ENCODE data around the gene IRX1.
A peak's percentile ranks its signal among the peaks of the same experiment; 100 is the strongest.

Gene IRX1

DNA sequence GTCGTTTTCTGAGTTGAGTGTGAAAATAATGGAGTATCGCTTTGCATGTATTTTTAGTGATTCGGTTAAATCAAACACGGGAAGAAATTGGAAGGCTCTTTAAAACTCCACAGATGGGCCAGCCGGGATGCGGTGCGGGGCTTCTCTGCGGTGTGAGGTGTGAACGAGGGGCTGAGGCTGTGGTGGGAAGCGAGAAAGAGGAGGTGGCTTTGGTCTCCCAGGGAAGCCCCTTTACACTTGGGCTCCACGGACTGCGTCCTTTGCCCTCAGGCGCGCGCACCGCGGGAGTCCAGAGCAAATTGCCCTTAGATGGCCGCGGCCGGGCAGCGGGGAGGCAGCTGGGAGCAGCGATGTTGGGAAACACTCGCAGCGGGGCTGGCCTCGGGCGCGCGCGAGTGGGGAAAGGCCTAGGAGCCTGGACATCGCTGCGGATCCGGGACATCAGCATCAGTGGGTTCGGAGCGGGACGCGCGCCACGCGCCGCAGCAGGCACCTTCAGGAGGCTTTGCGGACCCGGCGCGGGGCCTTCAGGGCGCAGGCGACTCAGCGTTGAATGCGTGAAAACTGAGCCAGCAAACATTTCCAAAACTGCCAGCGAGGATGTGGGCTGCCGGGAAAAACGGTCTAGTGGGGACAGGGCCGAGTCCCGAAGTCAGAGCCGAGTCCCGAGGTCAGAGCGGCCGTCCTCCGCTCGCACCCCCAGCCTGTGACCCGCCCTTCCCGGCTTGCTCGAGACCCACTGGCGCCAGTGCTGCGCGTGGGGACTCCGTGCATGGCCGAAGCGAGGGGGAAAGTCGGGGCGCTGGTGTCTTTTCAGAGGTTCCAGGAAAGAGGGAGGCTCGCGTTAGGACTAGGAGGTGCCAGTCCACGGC, 6.5 kb downstream of the IRX1 start:
- no peak overlapping the region for H3K9ac ChIP-seq (ENCODE audit: low read depth, low read length)
- WGBS = 3% methylated on average over 71 of the region's 73 CpGs

DNA sequence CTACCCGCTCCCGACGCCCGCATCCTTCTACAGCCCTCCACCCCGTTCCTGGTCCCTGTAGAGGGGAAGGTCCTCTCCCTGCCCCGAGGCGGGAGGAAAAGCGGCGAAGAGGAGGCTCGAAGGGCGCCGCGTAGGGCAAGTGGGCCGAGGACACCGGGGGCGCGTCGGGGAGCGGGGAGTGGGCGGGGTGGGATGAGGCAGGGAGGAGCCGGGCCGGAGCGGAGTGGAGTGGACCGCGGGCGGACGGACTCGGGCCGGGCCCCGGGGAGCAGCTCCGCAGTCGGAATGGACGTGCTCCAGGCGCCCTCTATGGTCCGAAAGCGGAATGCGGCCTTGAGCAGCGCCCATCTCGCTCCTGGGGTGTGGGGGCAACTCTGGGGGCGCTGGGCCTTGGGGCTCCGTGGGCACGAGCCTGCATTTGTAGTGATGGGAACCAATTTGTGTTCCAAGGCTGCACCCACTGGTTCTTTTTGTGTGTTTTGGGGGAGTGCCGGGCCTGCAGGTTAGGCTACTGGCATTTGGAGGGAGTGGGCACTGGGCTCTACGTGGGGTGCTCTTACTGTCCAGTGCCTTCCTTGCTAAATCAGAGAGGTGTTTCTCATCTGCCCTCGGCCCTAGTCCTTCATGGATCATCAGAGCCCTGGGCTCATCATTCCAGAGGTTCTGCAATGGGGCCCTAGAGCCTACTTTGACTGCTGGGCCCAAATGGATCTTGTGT, 7.3 kb downstream of the IRX1 start:
- Histone ChIP-seq H3K27ac (ENCODE audit: low read depth, low read length) (no peak overlapping the region), H3K9me3 (ENCODE audit: insufficient read depth, low read depth, low read length) (no peaks in the 10 kb centered on the region), H3K36me3 (ENCODE audit: insufficient read depth, low read length) (no peaks in the 10 kb centered on the region), H3K4me1 (ENCODE audit: insufficient read depth, low read length) (peaks cover 17% of the 10 kb centered on the region), H3K9ac (ENCODE audit: low read depth, low read length) (no peak overlapping the region), H3K27me3 (ENCODE audit: insufficient read depth, low read length) (peaks cover 100% of the 10 kb centered on the region), H3K4me3 (ENCODE audit: low read length) (peak overlapping the region; percentile 47)
- WGBS = 9% methylated on average over 41 of the region's 45 CpGs

More for the DNA sequence above, 6.5 kb downstream of the IRX1 start:
- H3K4me1 ChIP-seq (ENCODE audit: insufficient read depth, low read length) = peaks cover 19% of the 10 kb centered on the region
- no peaks in the 10 kb centered on the region for H3K36me3 ChIP-seq (ENCODE audit: insufficient read depth, low read length)
- no peak overlapping the region for H3K27ac ChIP-seq (ENCODE audit: low read depth, low read length)
- H3K27me3 ChIP-seq (ENCODE audit: insufficient read depth, low read length) = peaks cover 100% of the 10 kb centered on the region
- H3K9me3 ChIP-seq (ENCODE audit: insufficient read depth, low read depth, low read length) = no peaks in the 10 kb centered on the region
- peak overlapping the region; percentile 47 for H3K4me3 ChIP-seq (ENCODE audit: low read length)

DNA sequence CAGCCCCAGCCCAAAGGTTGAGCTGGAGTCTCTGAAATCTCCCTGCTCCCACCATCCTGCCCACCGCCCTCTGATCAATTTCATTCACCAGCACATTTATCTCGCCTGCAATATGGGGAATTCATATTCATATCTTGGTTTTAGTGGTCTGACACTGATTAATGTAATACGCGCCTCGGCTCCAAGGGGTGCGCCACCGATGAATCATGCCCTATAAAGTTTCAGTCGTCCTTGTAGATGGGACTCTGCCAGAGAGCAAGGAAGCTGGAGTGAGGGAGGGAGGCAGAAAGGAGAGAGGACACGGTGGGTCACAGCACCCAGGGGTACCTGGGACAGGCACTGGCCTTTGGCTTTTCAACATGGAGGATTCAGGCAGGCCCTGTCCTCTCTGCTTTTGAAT, 8.9 kb downstream of the IRX1 start:
- no peaks in the 10 kb centered on the region; the same call in 1 of the 2 replicates for H3K36me3 ChIP-seq (ENCODE audit: insufficient read depth, low read length)
- peaks cover 87% of the 10 kb centered on the region for H3K27me3 ChIP-seq (ENCODE audit: insufficient read depth, low read length)
- no peak overlapping the region for H3K4me3 ChIP-seq (ENCODE audit: low read length)
- no peak overlapping the region for H3K27ac ChIP-seq (ENCODE audit: low read depth, low read length)
- no peak overlapping the region for H3K9ac ChIP-seq (ENCODE audit: low read depth, low read length)
- WGBS = 90% methylated on average over 8 of the region's 9 CpGs
- H3K4me1 ChIP-seq (ENCODE audit: insufficient read depth, low read length) = peaks cover 4% of the 10 kb centered on the region; the same call in 1 of the 2 replicates
- H3K9me3 ChIP-seq (ENCODE audit: insufficient read depth, low read depth, low read length) = no peaks in the 10 kb centered on the region

DNA sequence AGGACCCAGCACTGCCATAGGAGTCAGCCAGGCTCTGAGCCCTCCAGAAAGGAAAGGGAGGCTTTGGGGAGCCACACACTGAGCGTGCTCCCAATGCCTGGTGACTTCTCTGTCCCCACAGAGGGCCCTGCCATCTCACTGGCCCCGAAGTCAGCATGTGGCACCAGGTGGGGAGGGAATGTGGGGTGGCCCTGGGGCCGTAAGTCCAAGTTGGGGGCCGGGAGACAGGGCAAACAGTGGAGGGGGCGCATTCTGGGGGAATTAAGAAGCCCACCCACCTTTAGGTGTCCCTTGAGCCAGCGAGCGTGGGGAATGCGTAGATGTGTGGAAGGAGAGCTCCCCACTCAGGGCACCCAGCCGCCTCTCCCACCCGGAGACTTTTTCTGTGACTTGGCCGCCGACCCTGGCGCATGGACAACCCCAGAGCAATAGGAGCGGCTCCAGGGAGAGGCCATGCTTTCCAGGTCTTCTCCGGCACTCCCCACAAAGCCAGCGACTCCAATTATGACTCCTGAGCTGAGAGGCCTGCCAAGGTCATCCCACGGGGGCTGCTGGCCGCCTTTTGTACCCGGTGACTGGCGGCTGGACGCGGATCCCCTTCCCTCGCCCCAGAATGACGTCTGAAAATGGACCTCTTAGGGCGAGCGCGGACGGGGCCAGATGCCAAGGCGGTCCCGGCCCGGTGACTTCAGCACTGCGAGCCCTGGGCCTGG, 9.8 kb downstream of the IRX1 start:
- peaks cover 78% of the 10 kb centered on the region for H3K27me3 ChIP-seq (ENCODE audit: insufficient read depth, low read length)

DNA sequence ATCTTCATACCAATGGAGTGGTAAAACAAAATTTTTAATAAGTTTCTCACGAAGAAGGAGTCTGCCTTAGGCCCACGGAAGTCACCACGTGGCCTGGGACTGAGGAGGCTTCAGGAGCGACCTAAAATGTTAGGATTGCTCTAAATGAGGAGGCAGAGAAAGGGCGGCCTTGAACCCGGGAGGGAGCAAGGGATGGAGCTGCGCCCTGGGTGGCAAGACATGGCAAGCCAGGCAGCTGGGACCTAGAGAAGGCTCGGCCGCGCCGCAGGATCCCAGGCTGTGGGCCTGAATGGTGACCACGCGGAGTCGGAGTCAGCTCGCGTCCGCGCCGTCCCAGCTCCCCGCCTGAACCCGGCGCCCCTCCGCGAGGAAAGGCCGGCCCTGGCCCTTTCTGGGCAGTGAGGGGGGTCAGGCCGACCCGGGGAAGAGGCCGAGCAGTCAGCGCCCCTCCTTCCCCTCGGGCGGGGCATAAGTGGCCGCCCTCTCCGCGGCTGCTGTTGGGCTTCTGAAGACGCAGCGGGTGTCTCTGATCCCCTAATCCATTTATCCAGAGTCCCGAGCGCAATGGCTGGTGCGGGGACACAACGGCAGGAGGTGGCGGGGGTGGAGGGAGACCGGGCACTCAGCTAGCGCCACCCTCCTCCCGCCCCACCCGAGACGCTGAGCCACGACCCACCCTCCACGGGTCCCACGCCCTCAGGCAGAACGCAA, 10.6 kb downstream of the IRX1 start:
- H3K36me3 ChIP-seq (ENCODE audit: insufficient read depth, low read length) = no peaks in the 10 kb centered on the region; the same call in 1 of the 2 replicates
- no peak overlapping the region; the same call in 1 of the 2 replicates for H3K9ac ChIP-seq (ENCODE audit: low read depth, low read length)
- no peaks in the 10 kb centered on the region for H3K9me3 ChIP-seq (ENCODE audit: insufficient read depth, low read depth, low read length)
- peak overlapping the region; percentile 58 for H3K4me3 ChIP-seq (ENCODE audit: low read length)
- H3K4me1 ChIP-seq (ENCODE audit: insufficient read depth, low read length) = peaks cover 1% of the 10 kb centered on the region; the same call in 1 of the 2 replicates
- WGBS = 18% methylated on average over 50 of the region's 50 CpGs
- H3K27me3 ChIP-seq (ENCODE audit: insufficient read depth, low read length) = peaks cover 70% of the 10 kb centered on the region
- H3K27ac ChIP-seq (ENCODE audit: low read depth, low read length) = no peak overlapping the region

More for the DNA sequence above, 9.8 kb downstream of the IRX1 start:
- peak overlapping the region; percentile 58; the same call in 1 of the 2 replicates for H3K4me3 ChIP-seq (ENCODE audit: low read length)
- WGBS = 90% methylated on average over 32 of the region's 32 CpGs
- H3K9me3 ChIP-seq (ENCODE audit: insufficient read depth, low read depth, low read length) = no peaks in the 10 kb centered on the region
- H3K36me3 ChIP-seq (ENCODE audit: insufficient read depth, low read length) = no peaks in the 10 kb centered on the region; the same call in 1 of the 2 replicates
- peaks cover 4% of the 10 kb centered on the region; the same call in 1 of the 2 replicates for H3K4me1 ChIP-seq (ENCODE audit: insufficient read depth, low read length)
- no peak overlapping the region for H3K27ac ChIP-seq (ENCODE audit: low read depth, low read length)
- no peak overlapping the region for H3K9ac ChIP-seq (ENCODE audit: low read depth, low read length)

DNA sequence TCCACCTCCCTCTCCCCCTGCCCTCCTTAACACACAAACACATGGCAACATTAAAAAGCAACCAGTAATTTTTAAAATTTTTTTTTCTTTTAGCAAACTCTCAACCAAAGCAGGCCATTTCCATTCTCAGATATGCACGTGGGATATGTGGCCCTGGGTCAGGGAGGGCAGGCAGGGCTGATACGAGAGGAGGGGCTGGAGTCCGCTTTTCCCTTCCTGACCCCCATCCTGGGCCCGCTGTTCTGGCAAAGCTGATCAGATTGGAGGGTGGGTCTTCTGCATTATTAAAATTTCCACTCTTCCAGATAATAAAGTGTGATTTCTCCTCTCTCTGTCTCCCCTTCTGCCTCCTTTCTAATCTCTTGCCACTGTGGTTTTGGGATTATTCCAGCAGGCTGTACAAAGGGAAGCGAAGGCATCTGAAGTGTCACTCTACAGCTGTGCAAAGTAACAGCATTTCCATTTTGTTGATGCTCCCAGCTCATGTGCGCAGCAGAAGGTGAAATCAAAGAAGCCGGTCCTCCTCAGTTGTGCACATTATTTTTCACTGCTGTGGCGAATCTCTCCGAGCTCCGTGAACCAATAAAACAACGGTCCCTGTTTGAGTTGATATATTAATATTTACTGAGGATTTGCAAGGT, 12.0 kb downstream of the IRX1 start:
- H3K27me3 ChIP-seq (ENCODE audit: insufficient read depth, low read length) = peaks cover 56% of the 10 kb centered on the region
- no peaks in the 10 kb centered on the region for H3K4me1 ChIP-seq (ENCODE audit: insufficient read depth, low read length)
- H3K4me3 ChIP-seq (ENCODE audit: low read length) = no peak overlapping the region
- 81% methylated on average over 10 of the region's 11 CpGs for WGBS
- H3K27ac ChIP-seq (ENCODE audit: low read depth, low read length) = no peak overlapping the region
- no peaks in the 10 kb centered on the region for H3K9me3 ChIP-seq (ENCODE audit: insufficient read depth, low read depth, low read length)
- H3K36me3 ChIP-seq (ENCODE audit: insufficient read depth, low read length) = no peaks in the 10 kb centered on the region; the same call in 1 of the 2 replicates
- H3K9ac ChIP-seq (ENCODE audit: low read depth, low read length) = no peak overlapping the region

DNA sequence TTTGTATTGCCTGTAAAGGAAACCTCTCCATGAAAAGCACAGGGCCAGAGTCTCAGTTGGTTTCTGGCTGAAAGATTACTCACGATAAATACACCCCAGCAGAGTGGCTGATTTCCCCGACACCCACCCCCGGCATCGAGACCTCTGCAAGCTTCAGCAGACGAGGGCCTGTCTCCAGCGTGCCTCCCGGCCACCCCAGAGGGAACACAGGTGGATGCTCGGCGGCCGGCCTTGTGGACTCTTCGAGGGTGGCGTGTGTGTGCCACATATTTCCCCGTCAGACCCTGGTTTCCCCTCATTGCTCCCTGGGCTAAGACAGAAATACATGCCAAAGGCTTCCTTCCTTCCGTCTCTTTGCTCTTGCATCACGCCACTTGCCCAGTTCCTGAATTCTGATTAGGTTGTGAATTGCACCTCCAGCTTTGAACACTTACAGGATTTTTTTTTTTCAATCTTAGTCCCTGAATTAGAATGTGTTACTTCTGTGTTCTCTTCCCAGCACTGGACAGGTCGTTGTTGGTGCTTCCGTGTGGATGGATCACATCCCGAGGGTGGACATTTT, 13.6 kb downstream of the IRX1 start:
- WGBS = 89% methylated on average over 18 of the region's 18 CpGs
- Histone ChIP-seq H3K27me3 (ENCODE audit: insufficient read depth, low read length) (peaks cover 40% of the 10 kb centered on the region), H3K9me3 (ENCODE audit: insufficient read depth, low read depth, low read length) (no peaks in the 10 kb centered on the region), H3K36me3 (ENCODE audit: insufficient read depth, low read length) (no peaks in the 10 kb centered on the region; the same call in 1 of the 2 replicates), H3K9ac (ENCODE audit: low read depth, low read length) (no peak overlapping the region), H3K4me1 (ENCODE audit: insufficient read depth, low read length) (no peaks in the 10 kb centered on the region), H3K4me3 (ENCODE audit: low read length) (no peak overlapping the region), H3K27ac (ENCODE audit: low read depth, low read length) (no peak overlapping the region)

DNA sequence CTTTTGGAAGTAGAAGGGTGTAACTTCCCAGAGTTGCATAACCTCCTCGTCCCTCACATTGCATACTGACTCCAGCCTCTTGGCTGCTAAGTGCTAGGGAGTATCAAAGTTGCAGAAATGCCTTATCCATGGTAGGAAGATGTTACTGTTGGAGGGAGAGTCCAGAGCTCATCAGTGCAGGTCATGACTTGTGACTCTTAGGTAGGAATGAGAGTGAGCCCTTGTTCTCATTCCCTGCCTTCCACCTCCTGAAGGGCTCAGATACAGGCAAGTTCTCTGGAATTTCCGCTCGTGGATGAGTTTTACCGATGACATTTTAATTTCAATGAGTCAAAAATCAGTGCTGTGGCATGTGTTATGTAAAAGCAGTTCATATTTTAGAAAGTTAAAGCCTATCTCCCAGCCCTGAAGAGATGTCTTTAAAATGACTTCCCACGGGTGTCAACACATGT, 17.0 kb downstream of the IRX1 start:
- 90% methylated on average over 5 of the region's 5 CpGs for WGBS
- no peak overlapping the region for H3K9ac ChIP-seq (ENCODE audit: low read depth, low read length)
- no peaks in the 10 kb centered on the region for H3K9me3 ChIP-seq (ENCODE audit: insufficient read depth, low read depth, low read length)
- H3K36me3 ChIP-seq (ENCODE audit: insufficient read depth, low read length) = peaks cover 3% of the 10 kb centered on the region; the same call in 1 of the 2 replicates
- no peak overlapping the region for H3K4me3 ChIP-seq (ENCODE audit: low read length)
- H3K27me3 ChIP-seq (ENCODE audit: insufficient read depth, low read length) = peaks cover 6% of the 10 kb centered on the region
- H3K4me1 ChIP-seq (ENCODE audit: insufficient read depth, low read length) = no peaks in the 10 kb centered on the region
- no peak overlapping the region for H3K27ac ChIP-seq (ENCODE audit: low read depth, low read length)

DNA sequence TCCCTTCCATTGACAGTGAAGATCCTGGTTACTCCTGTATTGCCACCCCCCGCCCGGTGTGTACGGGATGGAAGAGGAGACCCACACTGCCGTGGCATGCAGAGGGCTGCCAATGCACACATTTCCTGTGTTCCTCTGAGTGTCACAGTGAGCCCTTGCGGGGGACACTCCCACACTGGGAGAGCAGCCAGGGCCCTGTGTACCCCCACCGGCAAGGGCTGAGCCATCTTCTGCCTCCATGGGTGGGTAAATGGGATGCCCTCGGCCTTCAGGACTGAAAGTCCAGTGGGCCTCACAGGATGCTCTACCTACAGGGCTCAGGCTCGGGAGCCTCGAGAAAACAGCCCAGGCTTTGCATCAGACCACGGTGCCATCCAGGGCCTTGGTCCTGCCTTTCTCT, 18.1 kb downstream of the IRX1 start:
- WGBS = 91% methylated on average over 10 of the region's 10 CpGs
- Histone ChIP-seq H3K4me3 (ENCODE audit: low read length) (no peak overlapping the region), H3K27ac (ENCODE audit: low read depth, low read length) (no peak overlapping the region), H3K27me3 (ENCODE audit: insufficient read depth, low read length) (no peaks in the 10 kb centered on the region; the same call in 1 of the 2 replicates), H3K9ac (ENCODE audit: low read depth, low read length) (no peak overlapping the region), H3K4me1 (ENCODE audit: insufficient read depth, low read length) (no peaks in the 10 kb centered on the region), H3K36me3 (ENCODE audit: insufficient read depth, low read length) (peaks cover 3% of the 10 kb centered on the region; the same call in 1 of the 2 replicates), H3K9me3 (ENCODE audit: insufficient read depth, low read depth, low read length) (no peaks in the 10 kb centered on the region)

DNA sequence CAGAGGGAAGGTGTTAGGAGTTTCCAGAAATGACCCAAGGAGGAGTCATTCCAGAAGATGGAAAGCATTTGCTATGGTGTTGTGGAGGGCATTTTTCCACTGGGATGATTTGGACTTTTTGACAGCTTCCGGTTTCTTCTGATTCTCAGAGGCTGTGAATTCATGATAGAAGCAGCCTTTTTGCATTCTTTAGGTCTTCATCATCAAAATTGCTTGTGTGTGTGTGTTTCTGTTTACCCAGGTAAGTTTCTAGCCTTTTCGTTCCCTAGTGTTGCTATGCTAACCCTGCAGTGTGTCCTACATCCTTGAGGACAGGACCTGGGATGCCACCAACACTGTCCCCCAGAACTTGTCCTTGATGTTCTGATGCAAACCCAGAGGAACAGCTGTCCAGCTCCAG, 19.6 kb downstream of the IRX1 start:
- H3K9ac ChIP-seq (ENCODE audit: low read depth, low read length) = no peak overlapping the region
- no peaks in the 10 kb centered on the region for H3K9me3 ChIP-seq (ENCODE audit: insufficient read depth, low read depth, low read length)
- peaks cover 3% of the 10 kb centered on the region; the same call in 1 of the 2 replicates for H3K36me3 ChIP-seq (ENCODE audit: insufficient read depth, low read length)
- no peak overlapping the region for H3K27ac ChIP-seq (ENCODE audit: low read depth, low read length)
- no peaks in the 10 kb centered on the region for H3K27me3 ChIP-seq (ENCODE audit: insufficient read depth, low read length)
- H3K4me3 ChIP-seq (ENCODE audit: low read length) = no peak overlapping the region
- H3K4me1 ChIP-seq (ENCODE audit: insufficient read depth, low read length) = no peaks in the 10 kb centered on the region
- WGBS = 91% methylated on average over 2 of the region's 2 CpGs
